NK-92 (cell line): ENCODE measurements around the gene FGF12.
"Not testable (repeated sequence)": the region's sequence is repeated elsewhere in the genome, so short reads cannot be mapped to it uniquely, and the experiment has no call there.

ENCODE experiments used
- DNase-seq: peaks from one replicate; lab custom pipeline; 2025; ENCODE audit not compliant: unreplicated experiment; lab: John Stamatoyannopoulos, UW

The FGF12 gene

DNA sequence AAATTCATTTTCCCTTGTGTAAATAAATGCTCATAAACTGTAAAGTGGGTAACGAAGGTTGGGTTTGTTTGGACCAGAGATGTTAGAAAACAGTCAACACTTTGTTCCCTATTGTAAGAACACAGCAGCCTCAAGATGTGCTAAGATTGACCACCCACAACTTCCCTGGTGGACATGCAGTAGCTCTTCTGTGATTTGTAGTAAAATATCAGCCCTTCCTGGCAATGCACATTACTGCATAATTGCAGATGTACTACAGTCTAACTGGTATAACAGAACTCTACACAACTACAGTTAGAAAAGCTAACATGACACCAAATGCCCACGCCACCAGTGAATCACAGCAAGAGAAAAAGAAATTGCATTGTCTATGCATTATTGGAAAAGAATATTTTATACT lies 129.4 kb downstream of the FGF12 start:
- no peak for DNase-seq

GRCh38 chr3:192597506-192597905 lies 129.8 kb downstream of the FGF12 start:
- DNase-seq: no peak

GRCh38 chr3:192578729-192579128 lies 148.6 kb downstream of the FGF12 start:
- no peak for DNase-seq

DNA sequence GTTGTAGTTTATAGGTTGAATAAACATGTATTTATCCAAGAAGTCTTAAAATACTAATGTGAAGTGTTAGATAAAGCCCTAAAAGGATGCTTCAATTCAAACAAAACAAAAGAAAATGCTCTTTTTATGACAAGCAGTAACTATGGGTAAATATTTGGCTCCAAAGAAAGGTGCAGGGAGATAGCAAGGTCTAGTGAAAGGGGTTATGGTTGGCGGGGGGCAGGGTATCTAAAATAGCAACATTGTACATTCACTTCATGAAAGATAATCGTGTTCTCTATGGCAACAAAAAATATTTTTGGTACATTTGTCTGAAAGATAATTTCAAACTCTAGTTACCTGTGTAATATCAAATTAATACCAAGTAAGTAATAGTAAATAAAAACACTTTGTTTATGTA lies 149.5 kb downstream of the FGF12 start:
- DNase-seq: no peak

DNA sequence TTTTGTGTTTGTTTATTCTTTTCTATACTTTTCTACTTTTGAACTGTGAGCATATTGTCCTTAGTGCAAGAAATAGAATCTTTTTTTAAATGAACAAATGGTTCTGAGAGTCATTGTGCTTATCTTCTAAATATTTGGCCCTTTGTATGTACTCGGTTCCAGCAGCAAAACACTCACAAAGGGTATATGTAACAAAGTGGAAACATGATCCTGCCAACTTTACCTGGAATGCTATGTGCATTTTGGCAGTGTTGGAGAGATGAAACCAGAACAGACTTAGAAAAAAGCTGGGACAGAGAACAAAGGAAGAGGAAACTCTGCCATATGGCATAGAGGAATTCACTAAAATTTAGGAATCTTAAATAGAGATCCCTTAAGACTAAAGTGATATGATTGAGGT lies 150.1 kb downstream of the FGF12 start:
- no peak for DNase-seq

DNA sequence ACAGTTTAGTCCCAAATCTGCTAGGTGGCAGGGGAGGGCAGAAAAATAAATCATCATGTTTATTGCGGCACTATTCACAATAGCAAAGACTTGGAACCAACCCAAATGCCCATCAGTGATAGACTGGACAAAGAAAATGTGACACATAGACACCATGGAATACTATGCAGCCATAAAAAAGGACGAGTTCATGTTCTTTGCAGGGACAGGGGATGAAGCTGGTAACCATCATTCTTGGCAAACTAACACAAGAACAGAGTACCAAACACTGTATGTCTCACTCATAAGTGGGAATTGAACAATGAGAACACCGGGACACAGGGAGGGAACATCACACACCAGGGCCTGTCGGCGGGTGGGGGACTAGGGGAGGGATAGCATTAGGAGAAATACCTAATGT lies 150.6 kb downstream of the FGF12 start:
- not testable (repeated sequence) for DNase-seq

DNA sequence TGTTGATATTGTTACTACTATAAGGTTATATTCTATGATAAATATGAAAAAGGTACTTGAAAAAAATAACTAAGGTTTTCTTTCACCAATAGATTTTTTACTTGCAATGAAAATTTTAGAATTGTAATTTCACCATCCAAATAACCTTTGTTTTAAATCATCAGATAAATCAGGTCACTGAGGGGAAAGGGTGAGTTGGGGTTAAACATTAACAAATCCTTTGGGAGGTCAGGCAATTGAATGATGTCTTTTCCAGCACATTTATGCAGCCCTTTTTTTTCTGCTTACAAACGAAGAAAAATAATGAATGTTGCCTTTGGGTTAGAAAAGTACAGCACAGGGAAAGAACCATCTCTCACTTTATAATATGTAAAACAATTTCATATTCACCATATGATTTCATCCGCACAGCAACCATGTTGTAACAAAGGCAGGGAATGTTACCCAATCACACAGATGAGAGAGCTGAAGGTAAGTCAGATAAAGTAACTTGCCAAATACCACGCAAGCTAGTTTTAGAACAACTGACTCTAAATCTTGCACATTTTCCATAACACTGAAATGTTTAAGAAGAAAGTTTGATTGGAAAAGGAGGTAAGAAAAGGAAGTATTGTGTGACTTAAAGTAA lies 151.3 kb downstream of the FGF12 start:
- DNase-seq: no peak

- DNase-seq: no peak
These were observed 154.1 kb downstream of the FGF12 start for GRCh38 chr3:192573240-192573639.

- DNase-seq: no peak
These were observed 156.2 kb downstream of the FGF12 start for GRCh38 chr3:192570821-192571791.

DNA sequence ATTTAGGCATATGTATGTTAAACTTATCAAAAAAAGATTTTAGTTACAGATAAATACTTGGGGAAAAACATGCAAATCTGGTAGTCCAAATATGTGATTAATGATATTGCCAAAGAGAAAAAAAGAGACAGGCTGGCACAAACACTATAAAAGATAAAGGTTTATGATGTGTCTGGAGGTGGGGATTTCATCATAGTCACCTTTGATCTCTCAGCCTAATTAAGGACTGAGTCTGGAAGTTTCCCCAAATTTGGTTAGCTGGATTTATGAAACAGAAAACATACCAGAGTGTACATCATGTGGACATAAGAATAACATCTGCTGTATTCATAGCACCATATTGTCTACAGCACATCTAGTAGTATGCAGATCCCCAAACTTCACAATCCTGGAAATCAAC lies 157.0 kb downstream of the FGF12 start:
- no peak for DNase-seq

DNA sequence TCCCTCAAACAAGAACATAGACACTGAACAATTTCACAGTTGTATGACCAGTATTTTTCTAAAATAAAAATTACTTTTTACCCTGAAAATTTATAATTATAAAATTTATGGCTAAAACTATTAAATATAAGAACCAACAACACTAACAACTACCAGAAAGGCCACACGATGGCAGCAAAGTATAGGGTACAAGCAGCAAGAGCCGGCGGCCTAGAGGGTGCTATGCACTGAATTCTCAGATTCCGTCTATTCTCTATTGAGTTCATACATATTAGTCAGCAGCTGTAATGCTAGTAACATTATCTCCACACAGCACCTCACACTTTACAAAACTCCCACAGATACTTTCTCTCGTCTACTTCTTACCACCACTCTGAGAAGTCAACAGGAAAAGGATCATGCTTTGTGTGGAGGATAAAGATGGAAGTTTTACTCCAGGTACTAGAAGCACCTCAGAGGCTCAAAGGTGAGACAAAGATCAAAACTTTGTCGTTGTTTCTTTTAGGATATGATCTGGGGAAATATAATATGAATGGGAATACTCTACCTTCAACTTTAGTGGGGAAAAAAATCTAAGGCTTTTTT lies 160.5 kb downstream of the FGF12 start:
- DNase-seq: no peak

DNA sequence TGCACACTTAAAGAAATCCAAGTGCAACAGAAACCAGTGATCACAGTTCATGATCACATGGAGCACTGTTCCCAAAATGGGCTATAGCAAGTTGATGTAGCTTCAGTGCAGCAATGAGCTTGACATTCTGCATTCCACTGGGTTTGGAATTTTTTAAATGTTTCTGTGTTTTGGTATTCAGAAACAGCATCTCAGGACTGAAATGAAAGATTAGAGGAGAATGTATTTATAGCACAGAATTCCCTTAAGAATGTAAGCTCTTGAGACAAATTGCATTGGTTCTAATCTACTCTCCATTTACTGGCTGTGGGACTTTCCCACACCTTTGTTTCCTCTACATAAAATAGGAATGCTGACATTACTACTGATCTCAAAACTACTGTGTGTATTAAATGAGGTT lies 162.7 kb downstream of the FGF12 start:
- DNase-seq: no peak

- no peak for DNase-seq
These were observed 163.9 kb downstream of the FGF12 start for GRCh38 chr3:192563417-192563816.

GRCh38 chr3:192553707-192554106 lies 173.6 kb downstream of the FGF12 start:
- no peak for DNase-seq

- no peak for DNase-seq
These were observed 177.0 kb downstream of the FGF12 start for GRCh38 chr3:192550356-192550755.

GRCh38 chr3:192545333-192545732 lies 182.0 kb downstream of the FGF12 start:
- no peak for DNase-seq

GRCh38 chr3:192543163-192543562 lies 184.2 kb downstream of the FGF12 start:
- no peak for DNase-seq

DNA sequence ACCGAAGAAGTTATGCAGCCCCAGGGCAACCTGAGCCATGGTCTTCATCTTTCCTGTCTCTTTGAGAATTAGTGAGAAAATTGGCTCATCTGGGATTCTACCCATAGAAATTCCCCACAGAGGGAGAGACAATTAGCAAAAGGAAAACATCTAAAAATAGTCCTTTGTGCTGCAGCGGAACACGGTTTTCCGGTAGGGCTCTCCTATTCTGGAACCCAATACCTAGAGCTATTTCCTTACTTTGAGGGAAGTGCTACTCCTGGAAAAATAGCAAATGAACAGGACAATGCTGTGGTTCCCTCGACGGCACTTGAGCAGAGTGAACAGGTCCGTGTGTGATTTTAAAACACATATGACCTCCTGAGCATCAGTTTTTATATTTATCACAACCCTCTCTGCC lies 210.5 kb downstream of the FGF12 start:
- no peak for DNase-seq

DNA sequence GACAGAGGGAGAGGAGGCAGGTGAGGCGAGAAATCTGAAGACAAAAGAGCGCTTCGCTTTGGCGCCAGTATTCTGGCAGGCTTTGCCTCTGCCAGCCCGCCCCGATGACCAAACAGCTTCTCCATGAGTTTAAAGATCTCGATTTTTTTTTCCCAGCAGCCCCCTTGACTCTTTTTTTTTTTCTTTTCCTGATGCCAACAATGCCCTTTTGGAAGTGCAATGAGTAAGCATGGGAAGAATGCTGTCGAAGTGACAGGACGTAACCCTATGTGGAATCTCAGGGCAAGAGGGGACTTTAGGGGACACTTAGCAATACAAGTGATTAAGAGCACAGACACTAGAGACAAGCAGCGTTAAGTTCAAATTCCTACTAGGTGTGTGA lies 211.7 kb downstream of the FGF12 start:
- no peak for DNase-seq

- DNase-seq: no peak
These were observed 212.3 kb downstream of the FGF12 start for GRCh38 chr3:192514754-192515663.
